HG03025 (cell line): Measurements from ENCODE around the gene KCNT1.

Experiments used
- ATAC-seq: cut with Tn5 transposase; IDR thresholded peaks from one replicate; pipeline ENCODE4 v1.9.1; 2021; ENCODE audit warnings: mild to moderate bottlenecking, moderate library complexity; ENCODE audit not compliant: unreplicated experiment, low FRiP score

Gene KCNT1

GRCh38 chr9:135722365-135722764 lies 20.4 kb downstream of the KCNT1 start:
- ATAC-seq = no peak

GRCh38 chr9:135724186-135724787 lies 22.3 kb downstream of the KCNT1 start:
- no peak for ATAC-seq

- no peak for ATAC-seq
These were observed 24.3 kb downstream of the KCNT1 start for GRCh38 chr9:135726138-135726853.

- no peak for ATAC-seq
These were observed 25.4 kb downstream of the KCNT1 start for GRCh38 chr9:135727257-135727875.

GRCh38 chr9:135728436-135729110 lies 26.6 kb downstream of the KCNT1 start:
- no peak for ATAC-seq

- no peak for ATAC-seq
These were observed 27.5 kb downstream of the KCNT1 start for GRCh38 chr9:135729480-135729879.

- ATAC-seq = no peak
These were observed 29.5 kb downstream of the KCNT1 start for GRCh38 chr9:135731454-135731853.

GRCh38 chr9:135732569-135733257 lies 30.7 kb downstream of the KCNT1 start:
- no peak for ATAC-seq

GRCh38 chr9:135734616-135735144 lies 32.7 kb downstream of the KCNT1 start:
- ATAC-seq = no peak

- no peak for ATAC-seq
These were observed 34.4 kb downstream of the KCNT1 start for GRCh38 chr9:135736272-135736978.

GRCh38 chr9:135736979-135737839 lies 35.2 kb downstream of the KCNT1 start:
- no peak for ATAC-seq

GRCh38 chr9:135737840-135738521 lies 36.0 kb downstream of the KCNT1 start:
- ATAC-seq = no peak

- ATAC-seq = no peak
These were observed 37.6 kb downstream of the KCNT1 start for GRCh38 chr9:135739271-135740220.

- no peak for ATAC-seq
These were observed 39.6 kb downstream of the KCNT1 start for GRCh38 chr9:135741276-135742219.

GRCh38 chr9:135743021-135743420 lies 41.0 kb downstream of the KCNT1 start:
- no peak for ATAC-seq
